IPS-15b (cell line): ENCODE results near the gene ANKRD11.

ENCODE experiments used
- H3K27me3 ChIP-seq: one replicate; pipeline ENCODE4 v1.6.1; 2013; ENCODE audit warnings: low read length; ENCODE audit not compliant: control insufficient read depth, insufficient read depth
- H3K36me3 ChIP-seq: one replicate; pipeline ENCODE4 v1.6.1; 2013; ENCODE audit warnings: low read length; ENCODE audit not compliant: control insufficient read depth, insufficient read depth
- H3K4me1 ChIP-seq: one replicate; pipeline ENCODE4 v1.6.1; 2013; ENCODE audit warnings: mild to moderate bottlenecking, low read length; ENCODE audit not compliant: control insufficient read depth, insufficient read depth
- H3K4me3 ChIP-seq: one replicate; pipeline ENCODE4 v1.5.1; 2013; ENCODE audit warnings: low read depth, low read length
- H3K9ac ChIP-seq: one replicate; pipeline ENCODE4 v1.6.1; 2013; ENCODE audit warnings: low read depth, mild to moderate bottlenecking, low read length
- H3K9me3 ChIP-seq: one replicate; pipeline ENCODE4 v1.6.1; 2013; ENCODE audit warnings: mild to moderate bottlenecking, low read length; ENCODE audit not compliant: control insufficient read depth, insufficient read depth

The ANKRD11 gene

DNA sequence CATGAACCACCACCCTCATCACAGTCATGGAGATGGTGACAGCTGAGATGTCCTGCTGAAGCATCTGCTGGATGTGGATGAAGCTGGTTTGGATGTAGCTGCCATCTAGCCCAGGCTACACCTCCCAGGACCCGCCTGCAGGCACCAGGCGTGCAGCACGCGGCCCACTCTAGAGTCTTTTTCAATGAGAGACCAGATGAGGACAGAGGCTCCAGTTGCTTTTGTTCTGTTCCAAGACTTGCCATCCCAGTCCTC lies 170.8 kb downstream of the ANKRD11 start:
- Histone ChIP-seq H3K4me3 (no peak overlapping the region), H3K36me3 (peaks cover 19% of the 10 kb centered on the region), H3K9ac (peak overlapping the region; percentile 54), H3K9me3 (no peaks in the 10 kb centered on the region), H3K4me1 (peaks cover 30% of the 10 kb centered on the region), H3K27me3 (no peaks in the 10 kb centered on the region)

- Histone ChIP-seq H3K36me3 (peaks cover 19% of the 10 kb centered on the region), H3K4me1 (peaks cover 26% of the 10 kb centered on the region), H3K27me3 (no peaks in the 10 kb centered on the region), H3K9me3 (no peaks in the 10 kb centered on the region), H3K4me3 (no peak overlapping the region), H3K9ac (no peak overlapping the region)
Observed at GRCh38 chr16:89318871-89319630, 171.3 kb downstream of the ANKRD11 start.

DNA sequence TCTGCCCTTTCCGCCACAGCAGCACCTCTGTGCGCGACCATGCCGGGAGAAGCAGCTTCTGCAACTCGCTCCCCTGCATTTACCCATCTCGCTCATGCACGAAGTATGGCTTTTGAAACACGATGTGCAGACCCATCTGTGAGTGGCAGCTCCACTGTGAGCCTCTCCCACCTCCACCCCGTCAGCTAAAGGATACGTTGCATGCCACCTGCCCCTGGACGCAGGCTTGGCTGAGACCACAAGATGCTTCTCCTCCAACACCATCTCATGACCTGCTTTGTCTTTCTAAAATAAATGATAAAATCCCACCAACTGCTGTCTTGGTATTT lies 172.0 kb downstream of the ANKRD11 start:
- H3K4me3 ChIP-seq = no peak overlapping the region
- no peak overlapping the region for H3K9ac ChIP-seq
- peaks cover 19% of the 10 kb centered on the region for H3K36me3 ChIP-seq
- H3K9me3 ChIP-seq = no peaks in the 10 kb centered on the region
- peaks cover 26% of the 10 kb centered on the region for H3K4me1 ChIP-seq
- H3K27me3 ChIP-seq = no peaks in the 10 kb centered on the region

DNA sequence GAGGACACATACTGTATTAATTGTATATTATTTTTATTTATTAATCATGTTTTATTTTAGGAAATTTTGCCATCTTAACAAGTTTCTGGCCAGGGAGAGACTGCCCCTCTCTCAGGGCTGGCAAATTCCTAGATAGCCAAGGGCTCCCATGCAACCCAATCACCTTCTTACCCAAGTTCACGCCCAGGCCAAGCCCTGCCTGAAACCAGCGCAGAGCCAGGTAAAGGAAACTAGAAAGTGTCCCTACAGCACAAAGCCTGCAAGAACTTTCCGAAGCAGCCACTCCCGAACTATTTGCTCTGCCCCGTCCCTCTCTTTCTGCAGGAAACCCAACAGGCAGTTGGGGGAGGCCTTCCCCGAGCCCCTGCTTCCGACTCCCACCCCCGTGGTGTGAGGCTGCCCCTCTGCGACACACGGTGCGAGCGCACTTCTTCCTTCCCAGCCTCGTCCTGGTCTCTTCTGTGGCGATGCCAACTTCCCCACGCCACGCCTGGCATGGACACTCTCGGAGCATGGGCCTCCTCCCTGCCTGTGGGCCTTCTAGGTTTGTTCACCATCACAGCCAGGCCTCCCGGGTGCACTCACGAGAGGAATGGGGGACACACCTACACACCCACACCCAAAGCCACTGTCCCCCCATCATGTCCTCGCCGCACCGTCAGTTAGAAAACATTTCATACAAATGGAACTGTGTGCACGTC lies 172.5 kb downstream of the ANKRD11 start:
- Histone ChIP-seq H3K36me3 (peaks cover 23% of the 10 kb centered on the region), H3K9me3 (no peaks in the 10 kb centered on the region), H3K9ac (no peak overlapping the region), H3K4me3 (no peak overlapping the region), H3K4me1 (peaks cover 26% of the 10 kb centered on the region), H3K27me3 (no peaks in the 10 kb centered on the region)

DNA sequence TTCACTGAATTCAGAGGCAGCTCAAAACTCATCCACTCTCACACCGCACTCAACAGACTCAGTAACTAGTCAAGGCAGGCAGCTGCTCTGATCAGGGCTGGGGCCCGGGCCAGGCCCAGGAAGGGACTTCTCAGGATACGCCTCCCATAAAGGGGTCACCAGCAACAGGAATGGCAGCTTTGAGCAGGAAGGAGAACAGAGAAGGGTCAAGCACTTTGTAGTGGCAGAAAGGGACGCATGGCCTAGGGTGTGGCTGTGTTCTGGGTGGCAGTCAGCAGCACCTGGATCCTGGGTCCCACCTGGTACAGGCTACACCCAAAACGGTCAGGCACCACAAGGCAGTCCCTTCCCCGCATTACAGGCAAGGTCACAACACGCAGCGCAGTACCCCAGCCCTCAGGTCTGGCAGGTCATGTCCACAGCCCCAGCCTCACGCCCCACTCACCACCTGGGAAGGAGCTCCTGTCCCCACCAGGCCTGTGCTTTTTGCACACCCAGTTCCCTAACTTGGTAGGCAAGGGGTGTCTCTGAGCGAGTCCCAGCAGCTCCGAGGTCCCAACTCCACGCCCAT lies 173.2 kb downstream of the ANKRD11 start:
- Histone ChIP-seq H3K9me3 (no peaks in the 10 kb centered on the region), H3K4me3 (no peak overlapping the region), H3K9ac (peak overlapping the region; percentile 37), H3K4me1 (peaks cover 25% of the 10 kb centered on the region), H3K36me3 (peaks cover 23% of the 10 kb centered on the region), H3K27me3 (no peaks in the 10 kb centered on the region)

GRCh38 chr16:89316701-89317100 lies 173.7 kb downstream of the ANKRD11 start:
- H3K4me3 ChIP-seq = no peak overlapping the region

DNA sequence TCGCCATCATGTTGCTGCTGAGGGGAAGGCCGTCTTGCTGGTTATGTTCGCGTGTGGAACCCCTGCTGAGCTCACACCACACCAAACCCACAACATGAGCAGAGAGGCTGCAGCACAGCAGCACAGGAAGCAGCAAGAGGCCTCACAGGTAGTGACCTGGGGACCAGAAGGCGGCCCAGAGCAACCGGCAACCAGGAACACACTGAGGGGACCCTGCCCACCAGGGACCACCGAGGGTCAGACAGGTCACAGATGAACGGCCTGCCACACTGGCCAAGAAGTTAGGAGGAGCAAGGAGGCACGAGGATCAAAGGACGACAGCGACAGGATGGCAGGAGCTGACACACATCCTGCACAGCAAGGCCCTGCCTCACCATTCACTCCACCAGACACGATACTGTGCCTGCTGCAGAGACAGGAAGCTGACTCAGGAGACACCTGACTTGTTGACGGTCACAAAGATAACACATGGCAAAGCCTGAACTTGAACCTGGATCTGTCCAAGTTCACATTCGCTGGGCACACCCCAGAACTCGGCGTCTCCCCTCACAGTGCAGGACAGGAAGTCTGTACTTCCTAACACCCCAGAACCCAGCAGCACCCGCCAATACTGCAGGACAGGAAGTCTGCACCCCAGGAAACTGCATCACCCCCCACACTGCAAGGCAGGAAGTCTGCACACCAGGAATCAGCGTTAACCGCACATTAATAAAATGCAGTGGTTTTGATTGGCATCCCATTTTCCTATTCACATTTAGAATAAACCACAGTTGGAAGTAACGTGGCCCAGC lies 174.4 kb downstream of the ANKRD11 start:
- Histone ChIP-seq H3K9ac (no peak overlapping the region), H3K4me3 (no peak overlapping the region), H3K36me3 (peaks cover 23% of the 10 kb centered on the region), H3K27me3 (no peaks in the 10 kb centered on the region), H3K9me3 (no peaks in the 10 kb centered on the region), H3K4me1 (peaks cover 15% of the 10 kb centered on the region)

More at GRCh38 chr16:89316701-89317100, 173.7 kb downstream of the ANKRD11 start:
- no peaks in the 10 kb centered on the region for H3K27me3 ChIP-seq
- no peak overlapping the region for H3K9ac ChIP-seq
- H3K9me3 ChIP-seq = no peaks in the 10 kb centered on the region
- H3K36me3 ChIP-seq = peaks cover 23% of the 10 kb centered on the region
- H3K4me1 ChIP-seq = peaks cover 20% of the 10 kb centered on the region

DNA sequence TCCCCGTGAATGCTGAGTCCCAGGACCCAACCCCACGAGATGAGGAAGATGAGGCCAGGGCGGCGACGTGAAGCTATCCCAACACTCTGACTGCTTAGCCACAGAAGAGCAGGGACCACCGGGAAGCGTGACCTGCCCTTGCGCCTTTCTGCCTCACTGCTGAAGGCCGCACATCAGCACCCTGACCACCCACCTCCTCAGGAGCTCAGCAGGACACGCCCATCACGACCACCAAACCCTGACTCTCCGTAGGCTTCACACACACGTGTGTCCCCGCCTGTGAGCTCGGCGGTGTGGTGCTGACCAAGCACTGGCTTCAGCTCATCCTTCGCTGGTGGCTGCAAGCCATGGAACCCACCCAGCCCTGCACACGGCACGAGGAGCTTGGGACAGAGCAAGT lies 175.1 kb downstream of the ANKRD11 start:
- Histone ChIP-seq H3K4me1 (peaks cover 9% of the 10 kb centered on the region), H3K27me3 (no peaks in the 10 kb centered on the region), H3K36me3 (peaks cover 23% of the 10 kb centered on the region), H3K9ac (no peak overlapping the region), H3K4me3 (no peak overlapping the region), H3K9me3 (no peaks in the 10 kb centered on the region)

DNA sequence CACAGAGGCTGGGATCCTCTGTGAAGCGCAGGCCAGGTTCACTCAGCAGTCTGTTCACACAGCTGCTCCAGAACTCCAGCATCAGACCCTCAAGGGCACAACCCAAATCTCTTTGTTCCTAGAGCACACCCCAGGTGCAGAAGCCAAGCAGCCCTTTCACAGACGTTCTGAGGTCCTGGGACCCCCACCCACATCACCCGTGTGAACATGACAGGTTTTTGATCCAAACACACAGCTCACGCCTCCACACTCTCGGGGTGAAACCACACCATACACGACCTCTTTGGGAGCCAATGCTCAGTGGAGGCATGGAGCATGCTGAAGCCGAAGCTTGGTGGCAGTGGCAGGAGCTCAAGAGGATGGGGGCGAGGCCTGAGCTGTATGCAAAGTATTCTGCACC lies 175.5 kb downstream of the ANKRD11 start:
- H3K4me3 ChIP-seq = no peak overlapping the region
- H3K9me3 ChIP-seq = no peaks in the 10 kb centered on the region
- no peaks in the 10 kb centered on the region for H3K27me3 ChIP-seq
- H3K9ac ChIP-seq = peak overlapping the region; percentile 37
- peaks cover 7% of the 10 kb centered on the region for H3K4me1 ChIP-seq
- peaks cover 26% of the 10 kb centered on the region for H3K36me3 ChIP-seq

DNA sequence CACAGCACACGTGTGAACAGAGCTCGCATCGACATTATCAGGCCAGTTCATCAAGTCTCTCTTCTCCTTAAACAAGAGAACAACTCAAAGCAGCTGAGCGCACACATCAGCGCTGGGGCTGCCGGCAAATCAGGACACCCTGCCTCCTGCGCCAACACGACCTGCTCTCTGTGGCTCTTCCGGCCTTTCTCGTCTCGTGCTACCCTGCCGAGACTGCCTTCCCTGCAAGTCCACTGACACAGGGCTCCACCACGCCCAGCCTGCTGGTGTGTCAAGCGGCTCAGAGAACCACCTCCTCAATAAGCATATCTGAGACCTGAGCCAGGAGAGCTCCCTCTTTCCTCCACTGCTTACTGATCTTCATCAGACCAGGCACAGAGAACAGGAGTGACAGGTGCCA lies 176.0 kb downstream of the ANKRD11 start:
- Histone ChIP-seq H3K9me3 (no peaks in the 10 kb centered on the region), H3K4me3 (no peak overlapping the region), H3K9ac (peak overlapping the region; percentile 37), H3K4me1 (peaks cover 5% of the 10 kb centered on the region), H3K27me3 (no peaks in the 10 kb centered on the region), H3K36me3 (peaks cover 23% of the 10 kb centered on the region)

- no peak overlapping the region for H3K9ac ChIP-seq
- H3K9me3 ChIP-seq = no peaks in the 10 kb centered on the region
- H3K4me3 ChIP-seq = no peak overlapping the region
- no peaks in the 10 kb centered on the region for H3K27me3 ChIP-seq
- H3K4me1 ChIP-seq = peaks cover 5% of the 10 kb centered on the region
- H3K36me3 ChIP-seq = peaks cover 22% of the 10 kb centered on the region
Observed at GRCh38 chr16:89313583-89313982, 176.8 kb downstream of the ANKRD11 start.
